ENCODE measurements around the gene LAMP5. TPM values are rescaled to one million over a fixed set of nuclear protein-coding genes. Genes with fewer than 3 reads are reported as not detected.

The LAMP5 gene
- total RNA-seq, 1 experiment from 2014 or later, result not detected

DNA sequence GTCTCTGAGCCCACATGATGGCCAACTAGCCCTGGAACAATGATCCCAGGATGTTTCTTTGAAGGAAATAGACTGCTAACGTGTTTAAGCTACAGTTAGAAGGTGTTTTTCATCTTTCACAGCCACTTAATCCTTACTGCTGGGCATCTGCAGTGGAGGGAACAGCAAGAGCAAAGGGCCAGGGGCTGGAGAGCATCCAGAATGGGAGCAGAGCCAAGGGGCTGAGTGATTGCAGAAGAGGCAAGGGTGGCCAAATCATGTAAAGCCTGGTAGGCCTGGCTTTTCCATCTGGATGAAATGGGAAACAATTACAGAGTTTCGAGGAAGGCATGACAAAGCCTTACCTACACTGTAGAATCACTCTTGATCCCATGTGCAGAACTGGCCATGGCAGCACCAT, 18.7 kb upstream of the LAMP5 start:
- in situ Hi-C loops (cut with HindIII; ENCODE audit: low pct_unique_long_range_greater_than_20kb, low sequenced_read_pairs), result no loop called here
- DNase-seq (ENCODE audit: low read depth, low spot score), result no peak

GRCh38 chr20:9496155-9496554, 18.2 kb upstream of the LAMP5 start:
- no peak for DNase-seq (ENCODE audit: low read depth, low spot score)
- in situ Hi-C loops (cut with HindIII; ENCODE audit: low pct_unique_long_range_greater_than_20kb, low sequenced_read_pairs), result no loop called here

GRCh38 chr20:9498322-9498721, 16.1 kb upstream of the LAMP5 start:
- DNase-seq (ENCODE audit: low read depth, low spot score), result peak; percentile 11
- in situ Hi-C loops (cut with HindIII; ENCODE audit: low pct_unique_long_range_greater_than_20kb, low sequenced_read_pairs), result no loop called here

GRCh38 chr20:9499126-9499899, 15.1 kb upstream of the LAMP5 start:
- in situ Hi-C loops (cut with HindIII; ENCODE audit: low pct_unique_long_range_greater_than_20kb, low sequenced_read_pairs), result no loop called here
- DNase-seq (ENCODE audit: low read depth, low spot score), result no peak

DNA sequence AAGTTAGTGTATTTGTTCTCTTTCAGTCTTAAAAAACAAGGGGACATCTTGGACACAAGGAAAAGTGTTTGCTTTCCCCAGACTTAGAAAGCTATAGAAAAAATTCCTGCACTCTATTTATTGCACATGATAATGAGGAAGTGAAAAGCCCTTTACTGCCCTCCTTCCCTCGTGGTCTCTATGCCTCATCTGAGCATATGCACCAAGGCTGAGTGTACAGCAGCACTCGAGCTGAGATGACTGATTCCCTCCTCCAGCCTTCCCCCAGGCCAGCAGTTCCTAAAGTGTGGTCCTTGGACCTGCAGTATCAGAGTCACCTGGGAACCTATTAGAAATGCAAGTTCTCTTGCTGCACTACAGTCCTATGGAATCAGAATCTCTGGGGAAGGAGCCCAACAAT, 14.3 kb upstream of the LAMP5 start:
- no peak for DNase-seq (ENCODE audit: low read depth, low spot score)
- in situ Hi-C loops (cut with HindIII; ENCODE audit: low pct_unique_long_range_greater_than_20kb, low sequenced_read_pairs), result no loop called here

DNA sequence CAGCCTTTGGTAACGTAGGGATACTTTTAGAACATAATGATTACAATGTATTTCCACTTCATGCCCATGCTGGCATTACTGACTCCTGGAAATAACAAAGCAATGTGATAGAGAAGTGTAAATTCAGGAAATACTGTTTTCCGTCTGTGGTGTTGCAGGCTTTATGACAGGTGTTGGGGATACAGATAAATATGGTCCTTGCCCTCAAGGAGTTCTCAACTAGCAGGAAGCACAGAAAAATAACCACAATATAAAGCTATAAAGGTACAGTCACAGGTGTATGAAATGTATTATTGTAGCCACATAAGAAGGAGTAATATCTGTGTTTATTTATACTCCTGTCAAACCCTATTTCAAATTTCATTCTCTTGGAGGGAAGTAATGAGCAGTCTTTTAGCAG, 12.9 kb upstream of the LAMP5 start:
- no peak for DNase-seq (ENCODE audit: low read depth, low spot score)
- in situ Hi-C loops (cut with HindIII; ENCODE audit: low pct_unique_long_range_greater_than_20kb, low sequenced_read_pairs), result no loop called here

DNA sequence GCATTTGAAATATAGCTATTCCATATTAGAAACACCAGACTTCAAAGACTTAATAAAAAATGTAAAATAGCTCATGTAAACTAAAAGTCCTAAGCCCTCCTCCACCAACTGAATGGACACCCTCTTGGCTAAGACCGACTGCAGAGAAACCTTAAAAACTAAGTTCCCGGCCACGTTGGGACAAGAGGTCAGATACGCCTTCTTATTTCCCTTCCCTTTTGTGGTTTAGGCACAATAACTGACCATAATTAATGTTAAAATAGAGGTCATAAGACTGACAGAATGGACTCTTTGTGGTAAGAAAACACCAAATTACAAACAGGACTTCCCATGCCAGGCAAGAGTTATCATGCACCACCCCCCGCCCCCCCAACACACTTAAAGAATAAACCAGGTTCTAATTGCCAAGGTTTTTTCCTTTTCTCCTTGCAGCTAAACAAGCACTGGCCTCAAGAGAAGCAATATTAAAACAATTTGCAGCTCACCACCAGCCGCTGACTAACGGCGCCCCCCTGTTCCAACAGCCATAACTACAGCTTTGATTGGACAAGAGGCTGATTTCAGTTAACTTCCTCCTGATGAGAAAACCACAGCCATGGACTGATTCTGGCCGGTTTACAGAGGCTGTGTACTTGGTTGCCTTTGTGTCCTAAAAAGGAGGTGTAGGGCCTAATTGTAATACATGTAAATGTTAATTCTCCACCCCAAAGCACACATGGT, 10.7 kb upstream of the LAMP5 start:
- in situ Hi-C loops (cut with HindIII; ENCODE audit: low pct_unique_long_range_greater_than_20kb, low sequenced_read_pairs), result no loop called here
- peak; percentile 25 for DNase-seq (ENCODE audit: low read depth, low spot score)

- in situ Hi-C loops (cut with HindIII; ENCODE audit: low pct_unique_long_range_greater_than_20kb, low sequenced_read_pairs), result no loop called here
- DNase-seq (ENCODE audit: low read depth, low spot score), result no peak
Measured at GRCh38 chr20:9506280-9506821, 8.0 kb upstream of the LAMP5 start.

GRCh38 chr20:9506964-9507369, 7.4 kb upstream of the LAMP5 start:
- in situ Hi-C loops (cut with HindIII; ENCODE audit: low pct_unique_long_range_greater_than_20kb, low sequenced_read_pairs), result no loop called here
- DNase-seq (ENCODE audit: low read depth, low spot score), result no peak

DNA sequence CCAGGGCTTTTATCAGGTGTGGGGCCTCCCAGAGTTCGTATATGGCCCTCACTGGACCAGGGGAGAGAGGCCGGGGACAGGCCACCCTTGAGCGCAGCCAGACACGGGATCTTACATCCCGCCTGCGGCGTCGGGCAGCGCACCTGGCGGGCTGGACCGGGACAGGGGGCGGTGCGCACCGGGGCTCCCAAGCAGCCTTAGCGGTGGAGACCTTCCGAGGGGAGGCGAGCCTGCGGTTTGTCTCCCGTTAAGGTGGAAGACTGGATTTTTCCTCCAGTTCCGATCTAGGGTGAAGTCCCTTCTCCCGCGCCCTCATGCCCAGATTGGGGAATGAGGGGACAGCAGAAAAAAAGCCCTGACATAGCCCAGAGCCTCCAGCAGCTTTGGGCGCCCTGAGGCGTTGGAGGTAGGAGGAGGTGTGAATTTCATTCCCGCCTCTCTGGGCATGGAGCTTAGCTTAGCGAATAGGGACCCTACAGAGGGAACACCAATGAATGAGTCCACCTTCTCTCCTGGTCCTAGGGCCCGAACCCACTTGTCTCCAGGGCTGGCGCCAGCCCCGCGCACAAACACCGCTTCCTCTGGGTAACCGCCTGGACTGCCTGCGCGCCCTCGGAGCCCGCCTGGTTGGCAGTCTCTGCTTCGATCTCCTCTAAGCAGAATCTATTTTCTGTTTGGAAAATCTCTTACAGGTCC, 6.7 kb upstream of the LAMP5 start:
- DNase-seq (ENCODE audit: low read depth, low spot score), result no peak
- in situ Hi-C loops (cut with HindIII; ENCODE audit: low pct_unique_long_range_greater_than_20kb, low sequenced_read_pairs), result no loop called here

- in situ Hi-C loops (cut with HindIII; ENCODE audit: low pct_unique_long_range_greater_than_20kb, low sequenced_read_pairs), result no loop called here
- no peak for DNase-seq (ENCODE audit: low read depth, low spot score)
Measured at GRCh38 chr20:9508240-9508661, 6.1 kb upstream of the LAMP5 start.

DNA sequence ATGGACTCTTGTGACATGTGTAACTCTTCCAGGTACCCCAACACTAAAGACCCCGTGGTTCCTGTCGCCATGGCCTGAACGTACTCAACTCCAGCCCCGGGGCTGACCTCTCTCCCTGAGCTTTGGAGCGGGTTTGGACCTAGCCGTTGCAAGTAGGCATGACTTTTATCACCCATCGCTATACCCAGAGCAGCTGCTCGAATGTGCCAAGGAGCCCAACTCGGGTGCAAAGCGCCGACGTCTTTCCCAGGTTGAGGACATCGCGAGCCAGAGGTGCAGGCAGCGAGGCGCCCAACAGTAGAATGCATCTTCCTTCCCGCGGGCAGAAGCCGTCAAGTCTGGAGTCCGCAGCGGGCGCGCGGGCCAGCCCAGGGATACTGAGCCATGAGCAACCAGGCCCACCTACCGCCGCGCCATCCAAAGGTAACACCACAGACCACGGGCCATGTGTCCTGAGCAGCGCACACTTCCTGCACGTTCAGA, 5.7 kb upstream of the LAMP5 start:
- no peak for DNase-seq (ENCODE audit: low read depth, low spot score)
- in situ Hi-C loops (cut with HindIII; ENCODE audit: low pct_unique_long_range_greater_than_20kb, low sequenced_read_pairs), result no loop called here

DNA sequence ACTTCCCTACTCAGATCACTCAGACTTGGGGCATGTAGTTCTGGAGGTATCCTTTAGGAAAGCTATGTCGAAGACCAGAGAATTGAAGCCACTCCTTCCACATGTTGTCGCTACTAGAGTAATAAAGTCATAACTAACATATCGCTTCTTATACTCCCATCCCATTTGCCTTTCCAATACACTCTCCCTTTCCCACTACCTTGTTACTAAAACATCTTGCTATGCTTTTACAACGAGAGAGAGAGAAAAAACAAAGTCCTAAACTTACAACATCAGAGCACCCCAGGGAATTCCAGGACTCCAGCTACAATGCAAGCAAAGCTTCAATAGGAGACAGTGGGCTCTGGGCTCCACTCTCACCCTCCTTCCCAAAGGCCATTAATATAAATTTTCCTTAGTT, 5.1 kb upstream of the LAMP5 start:
- in situ Hi-C loops (cut with HindIII; ENCODE audit: low pct_unique_long_range_greater_than_20kb, low sequenced_read_pairs), result no loop called here

DNA sequence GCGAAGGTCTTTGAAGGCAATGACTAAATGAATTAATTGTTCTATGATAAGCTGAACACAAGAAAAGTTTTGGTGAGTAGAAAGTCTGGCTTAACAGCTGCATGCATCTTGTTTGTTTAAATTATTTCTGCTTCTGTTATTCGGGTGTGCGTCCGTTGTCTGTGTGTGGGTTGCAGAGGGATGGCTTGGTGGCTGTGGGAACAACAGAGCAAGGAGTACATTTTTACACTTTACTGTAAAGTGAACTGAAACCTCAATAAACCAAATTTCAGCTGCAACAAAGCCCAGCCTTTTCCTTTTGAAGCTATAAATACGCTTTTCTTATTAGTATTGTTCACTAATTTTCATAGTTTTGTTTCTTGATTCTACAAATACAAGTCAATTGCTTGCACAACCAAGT, 3.5 kb upstream of the LAMP5 start:
- no peak for DNase-seq (ENCODE audit: low read depth, low spot score)
- in situ Hi-C loops (cut with HindIII; ENCODE audit: low pct_unique_long_range_greater_than_20kb, low sequenced_read_pairs), result no loop called here

More for the DNA sequence above, 5.1 kb upstream of the LAMP5 start:
- no peak for DNase-seq (ENCODE audit: low read depth, low spot score)

GRCh38 chr20:9514072-9514460, 324 bp upstream of the LAMP5 start:
- in situ Hi-C loops (cut with HindIII; ENCODE audit: low pct_unique_long_range_greater_than_20kb, low sequenced_read_pairs), result no loop called here
- no peak for DNase-seq (ENCODE audit: low read depth, low spot score)

- in situ Hi-C loops (cut with HindIII; ENCODE audit: low pct_unique_long_range_greater_than_20kb, low sequenced_read_pairs), result no loop called here
- DNase-seq (ENCODE audit: low read depth, low spot score), result no peak
Measured at GRCh38 chr20:9515214-9515585, 810 bp downstream of the LAMP5 start.

GRCh38 chr20:9515741-9516233, 1.4 kb downstream of the LAMP5 start:
- in situ Hi-C loops (cut with HindIII; ENCODE audit: low pct_unique_long_range_greater_than_20kb, low sequenced_read_pairs), result no loop called here
- no peak for DNase-seq (ENCODE audit: low read depth, low spot score)

DNA sequence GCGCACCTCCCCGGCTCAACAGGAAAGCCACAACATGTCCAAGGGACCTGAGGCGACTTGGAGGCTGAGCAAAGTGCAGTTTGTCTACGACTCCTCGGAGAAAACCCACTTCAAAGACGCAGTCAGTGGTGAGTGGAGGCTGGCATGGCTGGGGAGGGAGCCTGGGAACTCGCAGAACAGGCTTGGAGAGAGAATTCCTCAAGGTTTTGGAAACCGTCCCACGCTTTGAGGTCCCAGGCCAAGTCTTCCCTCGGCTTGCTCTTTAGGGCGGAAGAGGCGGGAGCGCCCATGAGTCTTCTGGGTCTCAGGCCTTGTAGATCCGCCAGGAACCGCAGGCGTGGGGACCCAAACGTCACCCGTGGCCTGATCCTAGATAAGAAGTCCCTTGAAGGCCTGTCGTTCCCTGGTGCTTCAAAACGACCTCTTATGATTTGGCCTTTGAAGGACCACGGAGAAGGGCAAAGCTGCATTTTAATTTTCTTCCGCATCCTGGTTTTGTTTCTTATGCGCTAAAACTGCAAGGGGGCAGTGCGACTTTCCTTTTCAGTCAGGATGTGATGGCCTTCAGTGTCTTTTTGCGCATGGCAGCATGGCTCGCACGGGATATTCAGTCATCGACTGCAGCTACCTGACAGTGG, 2.0 kb downstream of the LAMP5 start:
- in situ Hi-C loops (cut with HindIII; ENCODE audit: low pct_unique_long_range_greater_than_20kb, low sequenced_read_pairs), result no loop called here
- no peak for DNase-seq (ENCODE audit: low read depth, low spot score)
